HG03521 (cell line): Measurements from ENCODE around the gene BDKRB2.

ENCODE experiments used
- ATAC-seq: cut with Tn5 transposase; IDR thresholded peaks from one replicate; pipeline ENCODE4 v1.9.1; 2021; ENCODE audit warnings: mild to moderate bottlenecking, moderate library complexity; ENCODE audit not compliant: unreplicated experiment

The BDKRB2 gene

GRCh38 chr14:96197163-96197852, 7.3 kb upstream of the BDKRB2 start:
- no peak for ATAC-seq

DNA sequence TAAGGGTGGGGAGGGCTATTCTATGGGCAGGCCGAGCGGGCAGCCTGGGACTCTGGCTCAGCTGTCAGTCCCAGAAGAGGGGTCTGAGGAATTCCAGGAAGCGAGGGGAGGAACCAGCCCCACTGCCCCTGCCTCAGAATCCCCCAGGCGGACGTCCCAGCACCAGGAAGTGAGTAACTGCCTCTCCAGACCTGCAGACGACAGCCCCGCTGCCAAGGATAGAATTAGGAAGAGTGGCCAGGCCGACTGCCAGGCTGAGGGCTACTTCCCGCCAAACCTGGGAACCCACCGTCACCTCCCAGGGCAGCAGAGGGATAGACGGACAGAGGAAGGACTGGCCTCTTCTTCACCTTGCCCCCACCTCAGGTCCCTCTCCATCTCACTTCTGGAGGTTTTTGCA, 6.7 kb upstream of the BDKRB2 start:
- no peak for ATAC-seq

DNA sequence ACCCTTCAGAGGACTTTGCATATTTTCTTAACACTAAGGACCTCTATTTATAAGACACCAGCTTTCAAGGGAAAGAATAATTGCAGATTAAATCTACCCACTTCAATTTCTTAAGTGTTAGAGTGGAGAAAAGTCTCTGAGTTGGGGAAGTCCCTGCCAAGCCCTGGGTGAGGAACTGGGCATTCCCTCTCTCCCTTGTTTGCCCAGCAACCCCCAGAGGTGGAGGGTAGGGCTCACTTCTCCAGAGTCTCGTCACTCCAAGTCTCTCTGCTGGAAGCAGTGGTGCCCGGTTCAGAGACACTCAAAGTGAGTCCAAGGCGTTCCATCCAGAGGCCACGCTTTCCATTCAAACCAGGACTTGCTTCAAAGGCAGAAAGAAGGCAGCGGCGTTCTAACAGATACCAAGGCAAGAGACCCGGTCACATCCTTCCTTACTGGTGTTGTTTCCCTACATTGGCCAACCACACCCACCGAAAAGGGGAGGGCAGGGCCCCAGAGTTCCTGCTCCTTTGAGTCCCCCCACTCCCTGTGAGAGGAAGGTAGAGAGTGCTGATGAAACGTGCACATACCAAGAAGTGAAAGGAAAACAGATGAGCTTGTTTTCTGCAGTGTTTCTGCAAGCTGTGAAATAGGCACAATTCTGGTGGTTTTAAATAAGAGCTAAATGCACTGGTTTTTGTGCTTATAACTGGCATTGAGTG, 6.1 kb upstream of the BDKRB2 start:
- ATAC-seq, result no peak

DNA sequence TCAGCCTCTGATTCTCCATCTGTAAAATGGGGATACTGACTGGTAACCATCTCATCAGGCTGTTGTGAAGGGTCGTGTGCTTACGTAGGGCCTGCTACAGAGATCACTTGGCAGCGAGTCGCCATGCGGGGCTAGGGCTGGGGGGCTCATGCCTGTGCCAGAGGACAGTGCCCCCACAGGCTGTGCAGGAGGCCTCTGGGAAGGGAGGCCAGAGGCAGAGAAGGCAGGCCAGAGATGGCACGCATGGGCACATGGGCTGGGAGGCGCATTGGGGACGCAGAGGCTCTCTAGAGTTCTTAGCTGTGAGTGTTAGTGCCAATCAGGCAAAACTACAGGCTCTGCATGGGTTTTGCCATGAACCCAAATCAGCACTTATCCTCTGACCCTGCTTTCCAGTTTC, 3.5 kb upstream of the BDKRB2 start:
- no peak for ATAC-seq

DNA sequence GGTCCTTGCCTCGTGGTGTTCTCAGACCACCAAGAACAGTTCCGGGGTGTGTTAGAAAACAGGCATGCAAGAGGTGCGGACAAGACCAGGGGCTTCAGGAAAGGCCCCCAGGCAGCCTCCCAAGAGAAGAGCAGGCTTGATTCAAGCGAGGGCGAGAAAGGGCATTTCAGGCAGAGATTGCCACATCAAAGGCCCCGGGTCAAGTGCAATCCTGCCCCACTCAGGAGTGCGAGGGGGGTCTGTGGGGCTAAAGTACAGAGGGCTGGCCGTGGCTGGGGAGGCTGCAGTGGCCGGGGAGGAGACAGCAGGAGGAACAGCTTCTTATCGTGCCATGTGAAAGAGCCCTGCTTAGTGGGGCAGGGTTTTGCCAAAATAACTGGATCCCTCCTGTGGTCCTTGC, 2.7 kb upstream of the BDKRB2 start:
- ATAC-seq, result no peak

- ATAC-seq, result no peak
These were observed 2.1 kb upstream of the BDKRB2 start for GRCh38 chr14:96202441-96203094.

DNA sequence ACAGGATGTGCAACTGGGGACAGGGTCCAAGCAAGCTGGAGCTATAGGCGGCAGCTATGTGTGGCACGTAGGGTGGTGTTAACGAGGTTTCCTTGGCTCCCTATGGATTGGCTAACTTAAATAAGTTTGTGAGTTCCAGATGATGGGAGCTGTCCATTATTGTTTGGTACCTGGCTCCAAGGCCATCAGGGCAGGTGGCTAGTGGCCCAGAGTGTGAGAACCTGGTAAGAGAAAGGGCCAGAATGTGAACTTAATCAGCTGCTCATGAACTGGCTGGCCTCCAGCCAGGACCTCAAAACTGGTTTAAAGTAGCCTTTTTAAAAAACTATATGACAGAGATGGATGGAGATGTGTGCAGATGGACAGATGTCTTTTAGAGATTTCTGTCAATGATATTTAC, 1.5 kb upstream of the BDKRB2 start:
- no peak for ATAC-seq

DNA sequence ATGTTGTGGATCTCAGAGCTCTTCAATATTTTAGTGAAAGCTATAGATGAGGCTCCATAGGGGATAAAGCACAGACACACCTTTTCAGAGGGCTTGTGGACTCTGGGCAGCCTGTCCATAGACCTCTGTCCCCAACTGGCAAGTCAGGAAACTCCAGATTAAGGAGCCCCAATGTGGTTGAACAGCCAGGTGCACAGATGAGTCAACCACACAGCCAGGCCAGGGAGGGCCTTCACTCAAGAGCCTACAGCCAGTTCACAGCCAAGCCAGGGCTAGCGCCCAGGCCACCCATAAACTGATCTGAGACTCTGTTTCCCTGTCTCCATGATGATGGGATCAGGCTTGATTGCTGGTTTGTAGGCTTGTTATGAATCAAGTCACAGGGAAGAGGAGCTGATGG, 1.0 kb upstream of the BDKRB2 start:
- no peak for ATAC-seq

DNA sequence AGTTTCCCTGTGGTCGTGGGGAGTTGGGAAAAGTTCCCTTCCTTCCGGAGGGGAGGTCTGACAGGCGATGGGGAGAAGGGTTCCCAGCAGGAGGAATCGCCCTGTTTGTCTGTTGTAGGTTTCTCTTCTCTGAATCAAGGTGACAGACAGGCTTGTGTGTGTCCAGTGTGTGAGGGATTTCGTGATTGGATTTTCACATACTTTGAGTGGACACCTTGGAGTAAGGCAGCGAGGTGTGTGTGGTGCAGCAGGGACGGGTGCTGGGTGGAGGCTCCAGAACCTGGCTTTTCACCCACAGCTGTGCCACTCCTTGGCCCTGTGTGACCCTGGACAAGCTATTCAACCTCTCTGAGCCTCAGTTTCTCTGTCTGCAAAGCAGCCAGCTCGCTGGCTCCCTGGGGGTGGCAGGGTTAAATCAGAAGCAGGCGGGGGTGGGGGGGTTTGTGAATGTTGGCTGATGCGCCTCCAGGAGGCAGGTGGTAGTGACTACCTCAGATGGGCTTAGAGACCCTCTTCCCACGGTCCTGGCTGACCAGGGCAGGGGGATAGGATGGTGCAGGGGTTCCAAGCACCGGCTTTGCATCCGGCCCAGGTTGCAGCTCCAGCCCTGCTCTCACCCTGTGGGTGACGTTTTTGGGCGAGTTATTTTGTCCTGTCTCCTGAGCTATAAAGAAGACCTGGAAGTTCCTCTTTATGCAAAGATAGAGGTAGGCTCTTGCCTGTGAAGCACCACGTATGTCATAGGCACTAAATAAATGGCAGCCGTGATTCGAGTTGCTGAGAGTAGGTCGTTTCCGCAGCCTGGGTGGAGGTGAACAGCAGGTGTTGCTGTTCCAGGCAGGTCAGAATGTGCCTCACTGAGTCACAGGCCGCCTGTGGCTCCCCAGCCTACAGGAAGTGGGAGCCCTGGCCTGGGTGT, 679 bp downstream of the BDKRB2 start:
- no peak for ATAC-seq

- ATAC-seq, result no peak
These were observed 1.3 kb downstream of the BDKRB2 start for GRCh38 chr14:96205978-96206360.

GRCh38 chr14:96206461-96206860, 1.8 kb downstream of the BDKRB2 start:
- no peak for ATAC-seq

- ATAC-seq, result no peak
These were observed 3.0 kb downstream of the BDKRB2 start for GRCh38 chr14:96207686-96208085.

- ATAC-seq, result no peak
These were observed 4.1 kb downstream of the BDKRB2 start for GRCh38 chr14:96208739-96209138.

- no peak for ATAC-seq
These were observed 7.5 kb downstream of the BDKRB2 start for GRCh38 chr14:96212140-96212539.

DNA sequence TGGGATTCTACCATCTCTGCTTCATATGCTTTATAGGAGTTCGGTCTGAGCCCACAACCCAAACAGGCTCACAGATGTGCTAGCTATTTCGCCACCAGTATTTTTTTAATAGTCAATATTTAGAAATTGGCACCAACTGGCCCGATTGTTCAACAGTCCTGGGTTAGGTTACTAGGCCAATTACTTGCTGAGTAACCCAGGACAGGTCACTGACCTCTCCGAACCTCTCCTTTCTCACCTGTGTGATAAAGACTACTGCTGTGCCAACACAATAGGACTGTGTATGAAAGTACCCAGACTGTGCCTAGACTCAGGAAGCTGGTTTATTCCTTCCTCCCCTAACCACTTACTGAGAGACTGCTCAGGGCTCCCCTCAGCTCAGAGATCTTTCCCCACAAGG, 8.3 kb downstream of the BDKRB2 start:
- ATAC-seq, result no peak

DNA sequence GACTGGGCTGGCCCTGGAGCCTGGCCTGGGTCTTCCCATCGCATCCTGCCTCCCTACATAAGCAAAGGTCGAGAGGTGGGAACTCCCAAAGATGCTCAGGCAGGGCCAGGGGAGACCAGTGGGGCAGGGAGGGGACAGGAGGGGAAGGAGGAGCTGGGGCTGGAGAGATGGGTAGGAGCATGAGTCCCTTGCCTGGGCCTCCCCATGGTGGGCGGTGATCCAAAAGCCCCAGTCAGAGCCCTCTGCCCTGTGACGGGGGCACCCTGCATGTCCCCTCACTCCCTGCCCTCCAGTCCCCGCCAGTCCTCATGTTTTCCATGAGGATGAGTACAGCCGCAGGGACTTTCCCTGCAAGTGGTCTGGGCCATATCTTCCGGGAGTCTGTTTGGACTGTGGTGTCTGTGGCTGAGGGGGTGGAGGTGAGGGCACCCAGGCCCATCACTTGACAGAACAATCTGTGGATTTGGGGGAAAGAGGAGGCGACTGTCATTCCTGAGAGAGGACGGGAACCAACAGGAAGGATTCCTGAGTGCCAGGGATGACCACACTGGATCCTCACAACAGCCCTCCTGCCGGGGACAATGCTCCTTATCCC, 9.3 kb downstream of the BDKRB2 start:
- ATAC-seq, result no peak

DNA sequence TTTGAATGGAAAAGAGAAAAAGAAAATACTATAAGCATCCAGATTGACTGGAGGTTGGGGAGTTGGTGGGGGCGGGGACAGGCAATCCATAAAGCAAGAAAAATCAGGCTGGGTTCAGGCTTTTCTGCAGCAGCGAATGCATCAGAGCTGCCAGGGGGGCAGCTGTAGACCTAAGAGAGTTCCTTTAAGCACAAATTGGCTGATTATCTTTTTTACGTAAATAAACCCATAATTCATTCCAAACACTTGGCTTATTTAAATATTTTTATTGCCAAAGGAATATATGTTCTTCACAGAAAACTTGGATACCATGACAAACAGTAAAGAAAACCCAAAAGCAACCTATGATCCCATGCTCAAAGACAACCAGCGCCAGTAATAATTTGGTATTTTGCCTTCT, 10.2 kb downstream of the BDKRB2 start:
- ATAC-seq, result no peak

GRCh38 chr14:96215452-96216244, 11.0 kb downstream of the BDKRB2 start:
- ATAC-seq, result no peak

DNA sequence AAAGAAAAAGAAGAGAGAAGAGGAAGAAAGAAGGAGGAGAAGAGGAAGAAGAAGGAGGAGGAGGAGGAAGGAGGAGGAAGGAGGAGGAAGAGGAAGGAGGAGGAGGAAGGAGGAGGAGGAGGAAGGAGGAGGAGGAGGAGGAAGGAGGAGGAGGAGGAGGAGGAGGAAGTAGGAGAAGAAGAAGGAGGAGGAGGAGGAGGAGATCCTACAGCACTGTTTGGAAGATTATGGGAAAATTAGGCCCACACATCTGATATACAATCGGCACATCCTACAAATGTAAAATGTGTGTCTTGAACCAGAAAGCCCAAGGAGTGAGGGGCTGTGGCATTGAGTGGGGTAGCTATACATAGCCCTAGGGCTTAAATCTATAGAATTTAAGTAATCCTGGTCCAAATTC, 12.0 kb downstream of the BDKRB2 start:
- ATAC-seq, result no peak

GRCh38 chr14:96217376-96217913, 12.8 kb downstream of the BDKRB2 start:
- ATAC-seq, result no peak
